ENCODE results near the gene KAT6B. TPM values are rescaled to one million over a fixed set of nuclear protein-coding genes. Genes with fewer than 3 reads are reported as not detected.

KAT6B gene
- total and polyA plus RNA-seq, 8 donors, result 27.6 to 48.1 (median 42.3) TPM

- Histone ChIP-seq H3K4me3 (no peak overlapping the region), H3K36me3 (no peaks in the 10 kb centered on the region), H3K4me1 (peaks cover 0 to 24% of the 10 kb centered on the region in 2 donors), H3K9me3 (no peaks in the 10 kb centered on the region), H3K27ac (no peak overlapping the region), H3K27me3 (no peaks in the 10 kb centered on the region)
- intact Hi-C loops (cut with DNase I), result no loop called here
- DNase-seq, result no peak
- TF ChIP-seq, protein P1, sequence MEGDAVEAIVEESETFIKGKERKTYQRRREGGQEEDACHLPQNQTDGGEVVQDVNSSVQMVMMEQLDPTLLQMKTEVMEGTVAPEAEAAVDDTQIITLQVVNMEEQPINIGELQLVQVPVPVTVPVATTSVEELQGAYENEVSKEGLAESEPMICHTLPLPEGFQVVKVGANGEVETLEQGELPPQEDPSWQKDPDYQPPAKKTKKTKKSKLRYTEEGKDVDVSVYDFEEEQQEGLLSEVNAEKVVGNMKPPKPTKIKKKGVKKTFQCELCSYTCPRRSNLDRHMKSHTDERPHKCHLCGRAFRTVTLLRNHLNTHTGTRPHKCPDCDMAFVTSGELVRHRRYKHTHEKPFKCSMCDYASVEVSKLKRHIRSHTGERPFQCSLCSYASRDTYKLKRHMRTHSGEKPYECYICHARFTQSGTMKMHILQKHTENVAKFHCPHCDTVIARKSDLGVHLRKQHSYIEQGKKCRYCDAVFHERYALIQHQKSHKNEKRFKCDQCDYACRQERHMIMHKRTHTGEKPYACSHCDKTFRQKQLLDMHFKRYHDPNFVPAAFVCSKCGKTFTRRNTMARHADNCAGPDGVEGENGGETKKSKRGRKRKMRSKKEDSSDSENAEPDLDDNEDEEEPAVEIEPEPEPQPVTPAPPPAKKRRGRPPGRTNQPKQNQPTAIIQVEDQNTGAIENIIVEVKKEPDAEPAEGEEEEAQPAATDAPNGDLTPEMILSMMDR (IDR thresholded peaks at IDR 0.05), result no peak
- ATAC-seq, result no peak
These were observed 37.2 kb downstream of the KAT6B start for GRCh38 chr10:74863551-74863950.

- TF ChIP-seq, protein P1 (IDR thresholded peaks at IDR 0.05), result no peak
- Histone ChIP-seq H3K27me3 (no peaks in the 10 kb centered on the region), H3K4me1 (peaks cover 0 to 16% of the 10 kb centered on the region in 2 donors), H3K27ac (no peak overlapping the region), H3K4me3 (no peak overlapping the region), H3K9me3 (no peaks in the 10 kb centered on the region), H3K36me3 (no peaks in the 10 kb centered on the region)
- ATAC-seq, result no peak
- no peak for DNase-seq
- intact Hi-C loops (cut with DNase I), result no loop called here
These were observed 41.0 kb downstream of the KAT6B start for GRCh38 chr10:74867351-74867750.

DNA sequence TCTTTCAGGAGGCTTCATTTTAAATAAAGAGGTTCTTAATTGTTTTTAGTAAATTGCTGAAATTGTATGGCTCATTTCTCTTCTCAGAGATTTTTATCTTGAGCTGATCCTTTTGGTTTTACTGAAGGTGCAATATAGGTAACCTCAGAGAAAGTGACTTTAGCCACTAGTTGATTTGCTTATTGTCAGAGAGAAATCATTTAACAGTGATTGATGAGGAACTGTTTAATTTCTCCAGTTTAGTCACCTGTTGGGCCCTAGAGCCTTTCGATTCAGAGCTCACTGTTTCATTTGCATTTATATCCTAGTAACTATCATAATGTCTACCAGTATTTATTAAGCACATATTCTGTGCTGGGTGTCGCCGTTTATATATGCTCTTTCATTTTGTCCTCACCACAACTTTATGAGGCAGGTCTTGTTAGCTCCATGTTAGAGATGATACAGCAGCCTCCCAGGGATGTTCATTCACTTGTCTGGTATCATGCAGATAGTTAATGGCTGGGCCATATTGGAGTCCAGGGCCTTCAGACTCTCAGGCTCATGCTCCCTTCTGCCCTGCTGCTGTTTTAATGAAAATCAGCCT lies 42.1 kb downstream of the KAT6B start:
- ATAC-seq (no peak), DNase-seq (no peak)
- intact Hi-C loops (cut with DNase I), result no loop called here
- no peaks in the 10 kb centered on the region for H3K36me3 ChIP-seq
- peaks cover 0 to 14% of the 10 kb centered on the region in 2 donors for H3K4me1 ChIP-seq
- H3K27me3 ChIP-seq, result no peaks in the 10 kb centered on the region
- no peaks in the 10 kb centered on the region for H3K9me3 ChIP-seq
- no peak overlapping the region for H3K4me3 ChIP-seq
- TF ChIP-seq, protein P1 (IDR thresholded peaks at IDR 0.05), result no peak
- H3K27ac ChIP-seq, result no peak overlapping the region

DNA sequence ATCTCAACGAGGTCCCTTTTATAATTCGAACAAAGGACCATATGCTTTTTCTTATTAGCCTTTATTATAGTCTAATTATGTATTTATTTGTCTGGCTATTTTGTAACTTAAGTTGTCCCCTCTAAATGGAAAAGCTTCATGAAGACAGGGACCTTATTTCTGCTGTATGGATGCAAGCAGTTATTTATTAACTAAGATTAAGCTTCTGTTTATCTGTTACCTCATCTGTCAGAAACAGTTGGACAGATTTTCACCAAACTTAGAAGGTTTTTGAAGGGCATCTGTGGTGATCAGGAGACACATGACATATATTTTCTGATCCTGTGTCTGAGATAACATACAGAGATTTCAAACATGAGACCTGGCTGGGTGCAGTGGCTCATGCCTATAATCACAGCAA lies 43.2 kb downstream of the KAT6B start:
- no peaks in the 10 kb centered on the region for H3K9me3 ChIP-seq
- intact Hi-C loops (cut with DNase I), result no loop called here
- no peaks in the 10 kb centered on the region for H3K36me3 ChIP-seq
- no peaks in the 10 kb centered on the region for H3K27me3 ChIP-seq
- H3K4me1 ChIP-seq, result peaks cover 3 to 8% of the 10 kb centered on the region in 2 donors
- DNase-seq (no peak), ATAC-seq (no peak)
- H3K27ac ChIP-seq, result no peak overlapping the region
- TF ChIP-seq, protein P1 (IDR thresholded peaks at IDR 0.05), result no peak
- H3K4me3 ChIP-seq, result no peak overlapping the region

- Histone ChIP-seq H3K27me3 (no peaks in the 10 kb centered on the region), H3K4me1 (peaks cover 3 to 10% of the 10 kb centered on the region in 2 donors), H3K4me3 (no peak overlapping the region), H3K9me3 (no peaks in the 10 kb centered on the region), H3K27ac (no peak overlapping the region), H3K36me3 (no peaks in the 10 kb centered on the region)
- ATAC-seq (no peak), DNase-seq (no peak)
- intact Hi-C loops (cut with DNase I), result no loop called here
- TF ChIP-seq, protein P1 (IDR thresholded peaks at IDR 0.05), result no peak
These were observed 43.8 kb downstream of the KAT6B start for GRCh38 chr10:74870191-74870590.

Measured in left lung (tissue), 10 donors.